Fibroblast of skin of scalp (primary cell): ENCODE results near the gene ANO1.
A peak's percentile ranks its signal among the peaks of the same experiment; 100 is the strongest.
"Not testable (repeated sequence)": the region's sequence is repeated elsewhere in the genome, so short reads cannot be mapped to it uniquely, and the experiment has no call there.

Experiments used
- DNase-seq: peaks from one replicate; pipeline ENCODE4 v3.0.0-alpha.2; 2013

ANO1 gene

GRCh38 chr11:70212227-70212811 lies 134.2 kb downstream of the ANO1 start:
- no peak for DNase-seq

DNA sequence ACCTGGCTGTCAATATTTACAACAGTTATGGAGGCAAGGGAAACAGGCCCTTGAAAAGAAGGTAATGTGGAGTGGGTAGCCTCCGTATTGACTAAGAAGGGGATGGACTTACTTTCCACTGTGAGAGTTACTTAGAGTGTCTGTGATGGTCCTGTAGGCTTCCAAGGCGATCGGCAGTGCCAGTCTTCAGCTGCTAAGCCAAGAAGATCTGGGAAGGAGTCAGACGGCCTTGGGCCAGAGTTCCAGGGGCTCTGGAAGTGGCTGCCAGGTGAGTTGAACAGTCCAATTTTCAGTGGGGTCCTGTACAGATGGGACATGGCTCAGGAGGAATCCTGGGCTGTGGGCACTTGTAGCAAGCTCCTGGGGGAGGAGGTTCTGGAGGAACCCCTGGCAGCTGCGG lies 139.3 kb downstream of the ANO1 start:
- DNase-seq: not testable (repeated sequence)

GRCh38 chr11:70218076-70218475 lies 140.0 kb downstream of the ANO1 start:
- DNase-seq: not testable (repeated sequence)

DNA sequence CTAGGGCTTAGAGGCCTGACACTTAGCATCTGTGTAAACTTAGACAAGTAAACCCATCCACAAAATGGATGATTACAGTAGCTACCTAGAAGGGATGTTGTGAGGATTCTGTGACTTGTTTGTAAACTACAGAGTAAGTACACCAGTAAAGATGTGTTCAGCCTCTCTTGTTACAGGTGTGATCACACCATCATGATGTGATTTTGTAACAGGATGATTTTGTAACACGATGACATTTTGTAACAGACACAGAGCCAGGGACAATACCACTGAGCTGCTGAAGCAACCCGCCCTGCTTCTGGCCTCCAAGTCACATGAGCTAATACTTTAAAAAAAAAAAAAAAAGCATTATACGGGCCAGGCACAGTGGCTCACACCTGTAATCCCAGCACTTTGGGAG lies 142.0 kb downstream of the ANO1 start:
- no peak for DNase-seq

GRCh38 chr11:70220920-70221319 lies 142.8 kb downstream of the ANO1 start:
- peak; percentile 50 for DNase-seq

GRCh38 chr11:70225681-70226177 lies 147.6 kb downstream of the ANO1 start:
- DNase-seq: peak; percentile 31

- no peak for DNase-seq
Observed at GRCh38 chr11:70226183-70226582, 148.1 kb downstream of the ANO1 start.

GRCh38 chr11:70226967-70227366 lies 148.8 kb downstream of the ANO1 start:
- no peak for DNase-seq

DNA sequence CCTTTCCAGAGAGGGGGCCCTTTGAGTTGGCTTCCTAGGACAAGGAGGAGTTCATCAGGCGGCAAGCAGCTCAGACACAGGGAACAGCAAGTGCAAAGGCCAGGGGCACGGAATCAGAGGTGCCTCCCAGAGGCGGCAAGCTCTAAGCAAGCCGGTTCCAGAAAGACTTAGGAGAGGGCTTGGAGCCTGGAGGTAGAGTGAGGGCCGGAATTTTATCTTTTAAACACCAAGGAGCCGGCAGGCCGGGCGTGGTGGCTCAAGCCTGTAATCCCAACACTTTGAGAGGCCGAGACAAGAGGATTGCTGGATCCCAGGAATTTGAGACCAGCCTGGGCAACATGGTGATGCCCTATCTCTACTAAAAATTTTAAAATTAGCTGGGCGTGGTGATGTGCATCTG lies 151.6 kb downstream of the ANO1 start:
- no peak for DNase-seq

DNA sequence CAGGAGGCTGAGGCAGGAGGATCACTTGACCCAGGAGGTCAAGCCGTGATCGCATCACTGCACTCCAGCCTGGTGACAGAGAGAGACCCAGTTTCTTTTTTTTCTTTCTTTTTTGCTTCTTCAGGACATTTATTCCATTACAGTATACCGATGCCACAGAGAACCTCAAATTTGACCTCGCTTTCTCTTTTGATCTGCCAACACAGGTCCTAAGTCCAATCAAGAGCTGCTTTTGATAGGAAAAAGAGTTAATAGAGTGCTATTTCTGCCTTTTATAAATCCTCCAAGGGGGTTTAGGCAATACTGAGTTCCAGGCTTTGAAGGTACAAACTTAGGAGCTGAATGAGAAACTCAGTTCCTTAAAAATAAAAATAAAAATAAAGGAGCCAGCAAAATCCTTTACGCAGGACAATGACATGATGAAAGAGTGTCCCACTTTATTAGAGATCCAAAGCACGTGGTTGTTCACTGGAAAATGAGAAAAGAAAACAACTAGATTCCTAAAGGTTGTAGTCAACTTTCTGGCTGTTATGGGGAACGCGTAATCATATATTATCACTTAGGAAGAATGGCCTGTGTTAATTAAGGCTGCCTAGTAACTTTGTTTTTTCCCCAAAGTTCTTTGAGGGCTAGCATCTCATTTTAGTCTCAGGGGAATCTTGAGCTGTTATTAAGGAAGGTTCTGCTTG lies 152.2 kb downstream of the ANO1 start:
- peak; percentile 42 for DNase-seq

DNA sequence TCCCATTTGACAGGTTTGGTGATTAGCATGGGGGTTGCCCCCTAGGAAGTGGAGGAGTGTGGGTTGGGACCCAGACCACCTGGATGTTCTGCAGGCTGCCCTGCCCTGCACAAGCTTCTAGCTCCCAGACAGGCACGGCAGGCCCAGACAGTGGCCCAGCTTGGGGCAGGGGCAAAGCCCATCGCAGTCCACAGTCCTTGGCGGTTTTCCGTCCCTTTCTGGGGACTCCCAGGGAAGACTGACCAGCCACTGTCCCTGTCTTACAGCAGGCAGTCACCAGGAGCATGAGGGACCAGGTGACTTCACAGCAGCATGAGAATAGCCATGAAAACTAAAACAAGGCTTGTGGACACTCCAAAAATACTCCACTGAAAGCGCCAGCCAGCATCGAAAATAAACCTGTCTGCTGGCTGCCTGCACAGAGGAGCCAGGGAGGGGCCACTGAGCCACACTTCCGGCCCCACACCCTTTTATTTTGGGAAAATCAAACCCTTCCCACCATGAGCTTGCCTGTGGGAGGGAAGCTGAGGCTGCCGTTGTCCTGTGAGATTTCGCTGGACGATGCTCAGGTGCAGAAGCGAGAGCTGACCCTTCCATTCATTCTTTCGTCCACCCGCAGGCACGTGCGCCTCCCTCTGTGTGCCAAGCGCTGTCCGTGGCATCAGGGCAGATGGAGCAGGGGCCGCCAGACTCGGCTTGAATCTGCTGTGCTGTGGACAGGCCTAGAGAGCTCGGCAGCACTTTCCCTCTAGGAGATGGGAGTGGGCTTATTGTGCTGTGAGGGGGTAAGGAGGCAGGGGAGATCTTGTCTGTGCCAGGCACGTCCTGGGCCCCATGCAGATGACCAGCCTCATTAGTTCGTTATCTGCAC lies 153.0 kb downstream of the ANO1 start:
- DNase-seq: no peak

DNA sequence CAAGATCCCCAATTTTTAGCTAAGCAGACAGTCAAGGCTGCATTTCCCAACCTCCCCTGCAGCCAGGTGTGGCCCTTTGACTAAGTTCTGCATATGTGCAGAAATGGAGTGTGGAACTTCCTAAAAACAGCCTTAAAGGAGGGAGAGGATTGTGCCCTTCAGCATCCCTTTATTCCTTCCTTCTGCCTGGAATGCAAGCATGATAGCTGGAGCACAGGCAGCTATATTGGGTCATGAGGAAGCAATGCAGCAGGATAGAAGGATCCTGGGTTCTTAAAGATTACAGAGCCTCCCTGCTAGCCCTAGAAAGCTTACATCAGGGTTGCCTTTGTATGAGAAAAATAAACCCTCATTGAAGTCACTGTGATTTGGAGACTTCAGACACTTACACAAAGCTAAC lies 154.9 kb downstream of the ANO1 start:
- DNase-seq: no peak

DNA sequence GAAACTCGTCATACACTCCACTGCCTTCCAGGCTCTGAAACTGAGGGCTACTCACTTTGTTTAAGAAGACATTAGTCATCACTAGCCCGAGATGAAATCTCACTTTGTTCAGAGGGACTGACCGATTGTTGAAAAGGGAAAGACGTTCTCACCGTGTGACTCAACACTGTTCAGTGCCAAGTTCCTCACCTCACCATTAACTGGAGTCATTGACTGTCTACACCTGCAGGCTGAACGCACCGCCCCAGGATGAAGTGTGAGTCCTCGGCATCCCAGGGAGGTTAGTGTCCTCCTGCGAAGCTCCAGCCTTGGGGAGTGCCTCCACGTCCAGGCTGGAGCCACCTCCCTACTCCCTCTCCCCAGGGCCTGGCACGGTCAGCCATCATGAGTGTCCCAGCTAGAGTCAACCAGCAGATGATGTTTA lies 155.4 kb downstream of the ANO1 start:
- DNase-seq: peak; percentile 28

DNA sequence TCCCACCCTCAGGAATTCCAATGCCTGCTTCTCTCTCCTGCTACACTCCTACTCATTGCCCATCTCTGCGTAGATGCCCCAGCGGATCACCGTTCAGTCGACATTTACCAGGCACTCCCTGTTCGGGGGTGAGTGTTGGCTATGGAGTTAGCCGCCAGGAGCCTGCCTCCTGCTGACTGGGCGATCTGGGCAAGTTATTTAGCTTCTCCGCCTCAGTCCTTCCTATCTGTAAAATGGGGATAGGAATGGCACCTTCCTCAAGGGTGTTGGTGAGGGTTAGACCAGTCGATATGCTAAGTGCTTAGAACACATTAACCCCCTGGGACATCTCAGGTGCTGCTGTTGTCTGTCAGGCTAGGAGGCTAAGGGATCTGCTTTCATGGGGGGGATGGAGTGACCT lies 155.8 kb downstream of the ANO1 start:
- no peak for DNase-seq
